Right atrium auricular region (tissue), 2 donors: ENCODE data around the gene GLIPR1L1. TPM values are rescaled to one million over a fixed set of nuclear protein-coding genes. Genes with fewer than 3 reads are reported as not detected.

Source experiments
- DNase-seq: peaks from one replicate; pipeline ENCODE4 v3.0.0-alpha.2; 2019; ENCODE audit warnings: low spot score
- H3K27ac ChIP-seq, 2 donors: fragments of 200-600 bp; sonication (generic); 1 replicate in 1 of 2; 2 replicates in 1 of 2; pipeline ENCODE4 v1.5.1; 2016 to 2019
- H3K27me3 ChIP-seq, 2 donors: fragments of 200-600 bp; sonication (generic); one replicate each; pipeline versions ENCODE4 v1.5.1 to v1.6.0; 2017 to 2019
- H3K36me3 ChIP-seq: fragments of 200-600 bp; sonication (generic); one replicate; pipeline ENCODE4 v1.5.1; 2016
- H3K4me1 ChIP-seq, 2 donors: fragments of 200-600 bp; sonication (generic); one replicate each; pipeline versions ENCODE4 v1.5.1 to v1.6.0; 2017 to 2019
- H3K4me3 ChIP-seq, 2 donors: fragments of 200-600 bp; sonication (generic); 1 replicate in 1 of 2; 2 replicates in 1 of 2; pipeline ENCODE4 v1.5.1; 2017 to 2019; ENCODE audit warnings: mild to moderate bottlenecking in 1 of 2, moderate library complexity in 1 of 2
- H3K9me3 ChIP-seq, 2 donors: fragments of 200-600 bp; sonication (generic); one replicate each; pipeline ENCODE4 v1.5.1; 2019
- total RNA-seq, 2 donors: library from RNA; depleted of rRNA; stranded (reverse); fragments of >200 nt; gene quantifications; one replicate each; pipeline ENCODE4 v1.1.0, GENCODE V29; 2016
- TF ChIP-seq, protein P1 (sequence below), 2 donors: fragments of 200-600 bp; sonication (generic); IDR thresholded peaks; one replicate each; pipeline ENCODE4 v1.5.1; 2019; ENCODE audit warnings: antibody characterized with exemption in 2 of 2

The GLIPR1L1 gene
- total RNA-seq, 2 donors from 2014 or later: not detected

DNA sequence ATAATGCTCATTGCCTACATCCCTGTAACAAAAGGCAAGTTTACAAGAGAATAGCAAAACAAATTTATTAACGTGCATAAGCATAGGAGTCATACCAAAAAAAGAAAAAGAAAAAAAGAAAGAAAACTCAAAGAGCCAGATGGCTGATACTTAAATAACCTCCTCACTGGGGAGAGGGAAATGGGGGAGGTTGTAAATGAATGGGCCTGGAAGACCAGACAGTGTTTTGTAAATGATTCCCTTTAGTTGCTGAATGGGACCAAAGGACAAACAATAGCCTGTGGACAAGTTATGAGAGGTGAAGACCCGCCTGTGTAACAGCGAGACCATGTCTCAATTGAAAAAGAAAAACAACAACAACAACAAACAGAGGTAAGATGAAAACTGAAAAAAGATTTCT is 39.7 kb upstream of the GLIPR1L1 start:
- TF ChIP-seq, protein P1, sequence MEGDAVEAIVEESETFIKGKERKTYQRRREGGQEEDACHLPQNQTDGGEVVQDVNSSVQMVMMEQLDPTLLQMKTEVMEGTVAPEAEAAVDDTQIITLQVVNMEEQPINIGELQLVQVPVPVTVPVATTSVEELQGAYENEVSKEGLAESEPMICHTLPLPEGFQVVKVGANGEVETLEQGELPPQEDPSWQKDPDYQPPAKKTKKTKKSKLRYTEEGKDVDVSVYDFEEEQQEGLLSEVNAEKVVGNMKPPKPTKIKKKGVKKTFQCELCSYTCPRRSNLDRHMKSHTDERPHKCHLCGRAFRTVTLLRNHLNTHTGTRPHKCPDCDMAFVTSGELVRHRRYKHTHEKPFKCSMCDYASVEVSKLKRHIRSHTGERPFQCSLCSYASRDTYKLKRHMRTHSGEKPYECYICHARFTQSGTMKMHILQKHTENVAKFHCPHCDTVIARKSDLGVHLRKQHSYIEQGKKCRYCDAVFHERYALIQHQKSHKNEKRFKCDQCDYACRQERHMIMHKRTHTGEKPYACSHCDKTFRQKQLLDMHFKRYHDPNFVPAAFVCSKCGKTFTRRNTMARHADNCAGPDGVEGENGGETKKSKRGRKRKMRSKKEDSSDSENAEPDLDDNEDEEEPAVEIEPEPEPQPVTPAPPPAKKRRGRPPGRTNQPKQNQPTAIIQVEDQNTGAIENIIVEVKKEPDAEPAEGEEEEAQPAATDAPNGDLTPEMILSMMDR (IDR thresholded peaks at IDR 0.05): no peak
- Histone ChIP-seq H3K4me3 (no peak overlapping the region), H3K36me3 (no peaks in the 10 kb centered on the region), H3K4me1 (no peaks in the 10 kb centered on the region), H3K27me3 (no peaks in the 10 kb centered on the region), H3K9me3 (no peaks in the 10 kb centered on the region), H3K27ac (no peak overlapping the region)
- DNase-seq: no peak

DNA sequence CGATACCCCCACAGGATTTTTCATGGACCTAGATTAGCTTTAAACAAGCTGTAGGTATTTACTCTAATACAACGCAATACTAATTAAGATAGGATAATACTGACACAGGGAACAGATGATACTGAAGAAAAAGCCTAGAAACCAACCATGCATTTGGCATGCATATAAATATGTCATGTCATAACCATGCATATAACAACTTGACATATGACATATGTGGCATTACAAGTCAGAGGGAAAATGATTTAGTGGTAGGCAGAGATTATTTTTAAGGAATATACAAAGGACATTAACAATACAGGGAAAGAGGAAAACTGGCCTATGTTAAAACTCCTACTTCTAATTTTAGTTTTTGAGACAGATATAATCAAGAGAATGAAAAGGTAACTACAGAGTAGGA is 32.2 kb upstream of the GLIPR1L1 start:
- no peaks in the 10 kb centered on the region for H3K4me1 ChIP-seq
- TF ChIP-seq, protein P1 (IDR thresholded peaks at IDR 0.05): no peak
- peaks cover 16% of the 10 kb centered on the region for H3K36me3 ChIP-seq
- H3K4me3 ChIP-seq: no peak overlapping the region
- no peak for DNase-seq
- H3K27ac ChIP-seq: no peak overlapping the region
- H3K9me3 ChIP-seq: no peaks in the 10 kb centered on the region
- H3K27me3 ChIP-seq: no peaks in the 10 kb centered on the region

DNA sequence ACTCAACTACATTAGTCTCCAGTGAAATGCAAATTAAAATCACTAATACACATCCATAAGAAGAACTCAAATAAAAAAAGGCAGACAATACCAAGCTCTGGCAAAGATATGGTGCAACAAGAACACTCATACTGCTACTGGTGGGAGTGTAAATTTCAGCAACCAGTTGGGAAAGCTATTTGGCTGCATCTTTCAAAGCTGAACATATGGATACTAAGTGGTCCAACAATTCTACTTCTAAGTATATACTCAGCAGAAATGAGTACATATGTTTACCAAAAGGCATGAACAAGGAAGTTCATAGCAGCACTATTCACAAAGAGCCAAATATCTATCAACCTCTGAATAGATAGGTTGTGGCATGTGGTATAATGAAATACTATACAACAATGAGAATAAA is 31.7 kb upstream of the GLIPR1L1 start:
- Histone ChIP-seq H3K36me3 (peaks cover 16% of the 10 kb centered on the region), H3K27ac (no peak overlapping the region), H3K27me3 (no peaks in the 10 kb centered on the region), H3K9me3 (no peaks in the 10 kb centered on the region), H3K4me3 (no peak overlapping the region), H3K4me1 (no peaks in the 10 kb centered on the region)
- TF ChIP-seq, protein P1 (IDR thresholded peaks at IDR 0.05): no peak
- DNase-seq: no peak

DNA sequence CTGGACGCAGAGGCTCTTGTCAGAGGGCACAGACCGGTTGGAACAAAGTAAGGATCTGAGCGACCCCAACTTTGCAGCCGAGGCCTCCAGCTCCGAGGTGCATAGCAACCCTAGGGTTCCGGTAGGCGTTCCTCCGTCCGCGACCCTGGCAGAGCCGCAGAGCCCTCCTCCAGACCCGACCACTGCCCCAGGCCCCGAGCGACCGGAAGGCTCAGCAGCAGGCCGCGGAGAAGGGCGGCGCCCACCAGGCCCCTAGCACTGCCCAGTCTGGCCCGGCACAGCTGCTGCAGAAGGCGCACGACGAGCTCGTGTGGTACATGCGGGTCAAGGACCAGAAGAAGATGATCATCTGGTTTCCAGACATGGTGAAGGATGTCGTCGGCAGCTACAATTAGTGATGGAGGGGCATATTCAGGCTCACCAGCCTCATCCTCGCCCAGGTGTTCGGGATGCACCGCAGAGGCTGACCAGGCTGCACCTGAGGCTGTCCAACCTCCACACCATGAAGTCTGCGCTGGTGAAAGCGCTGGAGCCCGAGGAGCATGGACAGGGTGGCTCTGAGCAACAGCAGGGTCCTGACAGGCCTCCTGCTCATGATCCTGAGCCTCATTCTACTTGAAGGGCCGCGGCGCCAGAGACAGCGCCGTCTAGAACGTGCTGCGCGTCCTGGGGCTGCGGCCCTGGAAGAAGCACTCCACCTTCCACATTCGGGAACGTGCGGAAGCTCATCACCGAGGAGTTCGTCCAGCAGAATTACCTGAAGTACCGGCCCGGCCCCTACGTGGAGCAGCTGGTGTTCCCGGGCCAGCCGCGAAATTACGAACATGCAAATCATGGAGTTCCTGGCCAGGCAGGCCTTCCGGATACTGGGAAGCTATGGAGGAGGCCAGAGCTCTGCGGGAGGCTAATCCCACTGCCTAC is 28.8 kb upstream of the GLIPR1L1 start:
- DNase-seq: no peak
- TF ChIP-seq, protein P1 (IDR thresholded peaks at IDR 0.05): no peak
- H3K4me3 ChIP-seq: no peak overlapping the region
- no peaks in the 10 kb centered on the region for H3K27me3 ChIP-seq
- H3K36me3 ChIP-seq: peaks cover 16% of the 10 kb centered on the region
- H3K4me1 ChIP-seq: no peaks in the 10 kb centered on the region
- H3K9me3 ChIP-seq: no peaks in the 10 kb centered on the region
- H3K27ac ChIP-seq: no peak overlapping the region

DNA sequence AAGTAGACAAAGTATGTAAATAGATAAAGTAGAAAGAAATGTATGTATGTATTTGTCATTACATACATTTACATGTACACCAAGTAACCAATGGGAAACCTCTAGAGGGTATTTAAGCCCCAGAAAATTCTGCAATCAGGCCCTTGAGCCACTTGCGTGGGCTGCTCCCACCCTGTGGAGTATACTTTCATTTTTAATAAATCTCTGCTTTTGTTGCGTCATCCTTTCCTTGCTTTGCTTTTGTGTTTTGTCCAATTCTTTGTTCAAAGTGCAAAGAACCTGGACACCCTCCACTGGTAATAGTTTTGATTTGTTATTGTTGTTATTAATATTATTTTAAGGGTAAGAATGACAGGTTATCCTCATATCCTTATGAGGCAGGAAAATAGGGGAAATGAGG is 26.2 kb upstream of the GLIPR1L1 start:
- Histone ChIP-seq H3K36me3 (peaks cover 16% of the 10 kb centered on the region), H3K9me3 (no peaks in the 10 kb centered on the region), H3K4me1 (no peaks in the 10 kb centered on the region), H3K27me3 (no peaks in the 10 kb centered on the region), H3K27ac (no peak overlapping the region), H3K4me3 (no peak overlapping the region)
- TF ChIP-seq, protein P1 (IDR thresholded peaks at IDR 0.05): no peak
- no peak for DNase-seq
